ENCODE measurements around the gene VWA8.

VWA8 gene

GRCh38 chr13:41944229-41944628 lies 16.7 kb downstream of the VWA8 start:
- no peak for TF ChIP-seq CTCF (IDR thresholded peaks at IDR 0.05; ENCODE audit: low read depth, low read length)
- no peak overlapping the region for H3K4me3 ChIP-seq (replicated peaks in 1 of 2; ENCODE audit: low read depth in 2 of 2, low read length in 2 of 2)
- peak in 1 of 2 donors; percentile 18 for DNase-seq (ENCODE audit: low read depth in 2 of 2)

- peak; percentile 48 for TF ChIP-seq CTCF (IDR thresholded peaks at IDR 0.05; ENCODE audit: low read depth, low read length)
- DNase-seq (ENCODE audit: low read depth in 2 of 2), result peak; percentile 63 to 65
- H3K4me3 ChIP-seq (replicated peaks in 1 of 2; ENCODE audit: low read depth in 2 of 2, low read length in 2 of 2), result no peak overlapping the region
These were observed 18.3 kb downstream of the VWA8 start for GRCh38 chr13:41942462-41943094.

GRCh38 chr13:41941174-41941573 lies 19.7 kb downstream of the VWA8 start:
- TF ChIP-seq CTCF (IDR thresholded peaks at IDR 0.05; ENCODE audit: low read depth, low read length), result no peak
- H3K4me3 ChIP-seq (replicated peaks in 1 of 2; ENCODE audit: low read depth in 2 of 2, low read length in 2 of 2), result no peak overlapping the region
- DNase-seq (ENCODE audit: low read depth in 2 of 2), result peak; percentile 41 to 44

GRCh38 chr13:41939398-41939797 lies 21.5 kb downstream of the VWA8 start:
- no peak for TF ChIP-seq CTCF (IDR thresholded peaks at IDR 0.05; ENCODE audit: low read depth, low read length)
- H3K4me3 ChIP-seq (replicated peaks in 1 of 2; ENCODE audit: low read depth in 2 of 2, low read length in 2 of 2), result no peak overlapping the region
- DNase-seq (ENCODE audit: low read depth in 2 of 2), result no peak

GRCh38 chr13:41938918-41939317 lies 22.0 kb downstream of the VWA8 start:
- H3K4me3 ChIP-seq (replicated peaks in 1 of 2; ENCODE audit: low read depth in 2 of 2, low read length in 2 of 2), result no peak overlapping the region
- TF ChIP-seq CTCF (IDR thresholded peaks at IDR 0.05; ENCODE audit: low read depth, low read length), result no peak
- no peak for DNase-seq (ENCODE audit: low read depth in 2 of 2)

- TF ChIP-seq CTCF (IDR thresholded peaks at IDR 0.05; ENCODE audit: low read depth, low read length), result no peak
- DNase-seq (ENCODE audit: low read depth in 2 of 2), result no peak
- no peak overlapping the region for H3K4me3 ChIP-seq (replicated peaks in 1 of 2; ENCODE audit: low read depth in 2 of 2, low read length in 2 of 2)
These were observed 23.5 kb downstream of the VWA8 start for GRCh38 chr13:41937388-41937787.

- DNase-seq (ENCODE audit: low read depth in 2 of 2), result no peak
- TF ChIP-seq CTCF (IDR thresholded peaks at IDR 0.05; ENCODE audit: low read depth, low read length), result no peak
- no peak overlapping the region for H3K4me3 ChIP-seq (replicated peaks in 1 of 2; ENCODE audit: low read depth in 2 of 2, low read length in 2 of 2)
These were observed 25.4 kb downstream of the VWA8 start for GRCh38 chr13:41935501-41935900.
